Neural progenitor cell (in vitro differentiated cells): Measurements from ENCODE around the gene B4GALT5.
"Not testable (repeated sequence)": the region's sequence is repeated elsewhere in the genome, so short reads cannot be mapped to it uniquely, and the experiment has no call there.

ENCODE experiments used
- CTCF ChIP-seq: fragments of 200-600 bp; sonication (generic); IDR thresholded peaks from 2 replicates; pipeline ENCODE4 v1.5.1; 2017; ENCODE audit warnings: antibody characterized with exemption, mild to moderate bottlenecking
- EZH2phosphoT487 ChIP-seq: fragments of 200-600 bp; sonication (generic); IDR thresholded peaks from 2 replicates; pipeline ENCODE4 v1.6.1; 2017; ENCODE audit warnings: antibody characterized with exemption

GRCh38 chr20:49624988-49625387, 88.7 kb downstream of the B4GALT5 start:
- not testable (repeated sequence) for TF ChIP-seq CTCF, EZH2phosphoT487
